NCI-H82 treated with DMSO at 0.1 percent for 48 hours (cell line): ENCODE results near the gene PNPLA4.
A peak's percentile ranks its signal among the peaks of the same experiment; 100 is the strongest.

Experiments
- DNase-seq: peaks from one replicate; lab custom pipeline; 2025; ENCODE audit not compliant: unreplicated experiment; lab: John Stamatoyannopoulos, UW

The PNPLA4 gene, protein sequence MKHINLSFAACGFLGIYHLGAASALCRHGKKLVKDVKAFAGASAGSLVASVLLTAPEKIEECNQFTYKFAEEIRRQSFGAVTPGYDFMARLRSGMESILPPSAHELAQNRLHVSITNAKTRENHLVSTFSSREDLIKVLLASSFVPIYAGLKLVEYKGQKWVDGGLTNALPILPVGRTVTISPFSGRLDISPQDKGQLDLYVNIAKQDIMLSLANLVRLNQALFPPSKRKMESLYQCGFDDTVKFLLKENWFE

DNA sequence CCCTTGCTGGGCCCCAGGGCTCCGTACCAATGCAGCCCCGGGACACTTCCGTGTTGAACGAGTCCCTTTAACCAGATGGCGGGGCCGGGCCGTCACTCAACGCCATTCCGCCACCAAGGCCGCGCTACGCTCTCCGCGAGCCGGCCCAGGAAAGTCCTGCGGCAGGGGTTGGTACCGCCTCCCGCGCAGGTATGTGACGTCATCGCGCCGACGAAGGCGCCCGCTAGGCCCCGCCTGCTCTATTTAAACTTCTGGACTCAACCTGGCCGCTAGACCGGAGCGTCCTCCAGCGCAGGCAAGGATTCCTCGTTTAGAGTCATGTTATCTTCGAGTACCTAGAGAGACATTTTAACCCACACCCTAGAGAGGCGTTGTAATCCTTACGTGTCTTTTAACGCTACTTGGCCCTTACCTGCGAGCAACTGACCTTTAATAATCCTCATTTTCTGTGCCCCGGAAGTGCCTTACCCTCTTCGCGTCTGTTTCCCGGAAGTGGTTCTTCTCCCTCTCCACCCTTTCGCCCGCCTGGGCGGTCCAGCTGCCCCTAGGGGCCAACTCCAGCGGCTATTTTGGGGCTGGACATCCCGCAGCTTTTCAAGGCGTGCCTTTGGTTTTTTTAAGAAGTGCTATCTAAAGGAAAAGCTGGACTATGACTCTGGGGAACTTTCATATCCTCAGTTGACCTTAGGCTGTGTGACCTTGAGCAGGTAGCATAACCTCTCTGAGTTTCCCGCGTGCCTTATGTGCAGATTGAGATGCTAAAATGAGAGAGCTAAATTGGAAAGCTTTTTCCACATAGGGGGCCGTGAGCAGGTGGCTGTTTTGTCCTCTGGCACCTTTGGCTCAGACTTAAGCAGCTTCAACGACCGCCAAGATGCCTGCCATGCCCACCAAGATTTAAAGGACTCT, at the start of gene PNPLA4:
PNPLA4 (minus strand) TSS at position 155 of the 909 bp plus-strand sequence. CDS start 1,294 bp downstream, outside the sequence.
- DNase-seq, result no peak

DNA sequence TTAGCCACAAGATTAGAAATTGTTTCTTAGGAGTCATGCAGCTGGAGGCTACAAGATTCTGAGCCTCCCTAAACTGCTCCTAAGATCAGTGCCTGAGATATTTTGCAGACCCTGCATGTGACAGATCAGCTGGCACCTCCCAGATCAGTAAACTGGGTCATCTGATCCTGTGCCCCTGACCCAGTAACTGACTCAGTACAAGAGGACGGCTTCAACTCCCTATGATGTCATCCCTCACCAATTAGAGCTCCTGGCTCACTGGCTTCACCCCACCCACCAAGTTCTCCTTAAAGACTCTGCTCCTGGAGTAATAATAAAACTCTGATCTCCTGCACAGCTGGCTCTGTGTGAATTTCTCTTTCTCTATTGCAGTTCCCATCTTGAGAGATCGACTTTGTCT, 45.4 kb upstream of the PNPLA4 start:
- no peak for DNase-seq

DNA sequence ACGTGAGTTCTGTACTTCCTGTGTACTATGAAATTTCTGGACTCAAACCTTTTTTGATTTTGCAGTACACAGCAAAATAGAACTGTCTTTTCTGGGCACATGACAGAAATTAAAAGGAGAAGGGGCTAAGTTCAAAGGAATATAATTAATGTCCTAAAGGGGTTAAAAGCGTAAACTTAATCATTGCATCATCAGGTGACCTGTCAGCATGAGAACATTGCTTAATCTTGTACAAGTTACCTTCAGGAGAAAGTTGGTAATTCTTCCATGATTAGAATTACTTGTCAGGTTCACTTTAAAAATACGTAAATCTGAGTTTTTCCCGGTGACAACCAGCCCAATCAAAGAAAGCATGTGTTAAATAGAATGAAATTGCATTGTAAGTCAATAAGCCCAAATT, 43.2 kb upstream of the PNPLA4 start:
- DNase-seq, result no peak

DNA sequence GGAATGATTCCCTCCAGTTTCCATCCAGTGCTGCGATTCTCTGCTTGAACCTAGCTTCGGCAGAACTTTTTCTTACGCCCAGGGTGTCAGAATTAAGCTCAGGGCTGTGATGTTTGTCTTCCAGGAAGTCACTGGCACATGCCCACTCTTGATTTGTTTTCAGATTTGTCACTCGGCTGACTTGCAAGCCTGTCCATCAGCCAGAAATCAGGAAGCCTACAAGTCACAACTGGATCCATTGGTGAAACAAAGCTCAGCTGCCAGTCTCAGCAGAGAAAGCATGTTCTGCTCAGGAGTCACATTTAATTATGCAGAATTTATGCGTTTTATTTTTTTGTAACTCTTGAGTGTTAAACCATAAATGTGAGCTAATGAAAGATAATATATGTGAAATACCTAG, 38.2 kb upstream of the PNPLA4 start:
- no peak for DNase-seq

DNA sequence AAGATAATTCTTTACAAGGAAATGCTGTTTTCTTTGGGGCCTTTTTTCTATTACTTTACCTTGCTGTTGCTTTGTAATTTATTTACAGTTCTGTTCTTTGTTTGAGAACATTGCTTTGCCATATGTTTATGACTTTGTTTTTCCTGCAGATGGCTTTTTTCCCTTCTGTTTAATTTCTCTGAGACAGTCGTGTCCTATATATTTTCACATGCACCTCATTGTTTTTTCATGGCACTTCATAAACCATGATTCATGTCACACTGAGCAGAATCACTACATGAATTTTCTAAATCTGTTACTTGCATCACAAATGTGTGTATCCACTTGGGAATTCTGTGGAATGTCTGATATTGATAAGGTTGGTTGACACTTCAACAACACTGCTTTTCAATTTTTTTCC, 33.0 kb upstream of the PNPLA4 start:
- no peak for DNase-seq

DNA sequence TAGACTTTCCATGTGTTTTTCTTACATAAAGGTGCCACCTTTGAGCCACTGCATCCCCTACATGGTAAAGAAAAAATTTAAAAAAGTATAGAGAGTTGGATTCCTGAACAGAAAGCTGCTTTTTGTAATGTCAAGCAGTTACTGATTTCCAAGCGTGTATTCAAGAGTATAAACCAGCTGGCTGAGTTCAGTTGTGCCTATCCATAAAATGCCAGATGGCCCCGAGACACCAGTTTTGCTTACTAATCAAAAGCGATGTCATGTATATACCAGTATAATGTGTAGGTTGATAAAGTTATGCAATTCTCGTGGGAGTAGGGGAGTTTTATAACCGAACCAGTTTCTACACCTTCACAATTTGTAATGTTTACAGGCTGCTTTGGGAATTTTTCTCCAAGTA, 26.2 kb upstream of the PNPLA4 start:
- peak; percentile 9 for DNase-seq

DNA sequence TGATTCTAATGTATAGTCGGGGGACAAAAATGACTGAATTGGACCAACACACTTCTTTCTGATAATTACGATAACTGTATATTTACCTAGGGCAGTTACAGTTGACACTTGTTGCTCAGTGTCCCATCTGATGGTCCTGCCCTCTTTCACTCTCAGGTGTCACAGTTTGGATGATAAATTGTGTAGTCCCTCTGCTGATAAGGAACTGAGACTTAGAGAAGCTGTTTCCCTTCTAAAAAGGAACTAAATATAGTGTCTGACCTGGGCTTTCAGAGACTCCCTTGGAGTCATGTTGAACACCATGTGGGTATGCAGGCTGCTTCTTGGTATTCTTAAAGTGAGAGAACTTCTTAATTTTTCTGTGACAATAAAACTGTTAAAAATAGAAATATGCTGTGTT, 23.7 kb upstream of the PNPLA4 start:
- no peak for DNase-seq

DNA sequence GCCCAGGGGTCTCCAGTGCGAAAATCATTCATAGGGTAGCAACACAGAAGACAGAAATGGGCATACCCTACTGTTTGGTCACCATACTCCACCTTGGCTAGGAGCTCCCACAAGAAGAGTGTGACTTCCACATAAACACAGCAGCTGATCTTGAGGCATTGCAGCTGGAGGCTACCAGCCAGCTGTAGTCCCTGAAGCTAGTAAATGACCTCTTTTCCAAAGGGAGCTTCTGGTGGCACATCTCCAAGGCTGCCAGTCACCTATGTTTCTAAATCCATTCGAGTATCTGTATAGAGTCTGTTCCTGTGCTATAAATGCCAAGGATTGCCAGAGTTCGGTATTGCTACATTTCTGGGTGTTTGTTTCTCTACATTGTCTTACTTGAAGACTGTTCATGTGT, 21.3 kb upstream of the PNPLA4 start:
- no peak for DNase-seq

DNA sequence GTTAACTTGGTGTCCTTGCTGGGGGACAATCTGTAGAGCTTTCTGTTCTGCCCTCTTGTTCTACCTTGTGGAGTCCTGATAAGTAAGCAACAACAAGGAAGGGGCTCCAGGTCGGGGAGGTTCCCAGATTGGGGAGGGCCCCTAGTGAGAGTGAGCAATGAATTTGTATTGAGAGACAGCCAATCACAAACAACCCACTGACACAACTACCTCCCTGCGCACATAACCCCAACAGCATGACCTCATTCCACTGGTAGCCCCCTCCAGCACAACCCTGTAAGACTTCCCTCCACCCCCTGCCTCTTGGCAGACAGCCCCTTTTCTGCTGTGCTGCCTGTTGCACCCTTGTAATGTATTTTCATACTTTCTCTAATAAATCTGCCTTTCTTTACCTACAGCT, 19.7 kb upstream of the PNPLA4 start:
- no peak for DNase-seq

DNA sequence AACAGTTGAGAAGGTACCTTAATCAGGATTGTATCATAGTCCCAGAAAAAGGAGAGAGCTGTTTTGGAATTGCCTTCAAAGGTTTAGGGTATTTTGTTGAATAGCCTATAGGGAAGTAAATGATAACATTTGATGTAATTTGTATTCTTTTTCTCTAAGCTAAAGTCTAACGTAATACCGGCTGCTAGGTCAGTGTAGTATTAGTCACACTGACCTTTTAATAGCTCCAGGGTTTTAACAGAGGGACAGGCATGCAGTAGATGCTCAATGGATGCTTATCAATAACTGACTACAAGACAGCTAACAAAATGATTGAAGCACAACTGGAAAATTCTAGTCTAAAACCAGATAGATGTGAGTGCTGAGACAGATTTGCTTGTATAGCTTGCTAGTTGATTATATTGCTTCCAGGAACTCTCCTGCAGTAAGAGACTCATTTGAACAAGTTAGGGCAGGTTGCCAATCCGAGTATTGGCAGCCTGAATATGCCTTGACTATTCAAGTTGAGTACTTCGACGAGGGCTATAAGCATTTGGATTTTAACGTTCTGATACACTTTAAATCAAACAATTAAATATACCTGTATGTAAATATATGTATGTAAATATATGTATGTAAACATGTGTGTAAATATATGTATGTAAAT, 16.5 kb upstream of the PNPLA4 start:
- DNase-seq, result no peak

DNA sequence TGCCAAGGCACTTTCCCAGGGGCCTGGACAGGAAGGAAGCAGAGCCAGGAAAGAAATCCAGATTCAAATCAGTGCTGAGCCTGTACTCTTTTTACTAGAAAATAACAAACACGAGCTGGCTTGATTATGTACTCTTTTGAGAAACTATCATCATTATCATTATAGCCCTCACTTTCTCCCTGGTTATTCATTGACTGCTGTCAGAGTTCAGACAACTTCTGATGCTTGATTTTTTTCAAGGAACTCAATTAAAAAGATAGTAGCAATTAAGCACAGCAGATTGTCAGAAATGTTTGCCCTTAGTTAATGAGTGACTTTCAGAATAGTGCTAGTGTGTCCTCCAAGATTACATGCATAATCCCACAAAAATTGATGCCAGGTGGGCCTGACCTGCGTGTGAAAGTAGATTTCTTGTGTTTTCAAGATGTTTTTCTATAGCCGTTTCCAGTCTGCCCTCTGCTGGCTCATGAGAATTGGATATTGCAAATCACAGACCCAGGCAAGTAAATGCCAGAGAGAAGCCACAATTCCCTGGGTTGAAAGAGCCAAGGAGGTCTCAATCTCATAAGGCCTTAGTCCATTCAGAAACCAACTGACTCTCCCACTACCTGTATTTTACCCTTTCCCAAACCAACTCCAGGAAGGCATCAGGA, 14.3 kb upstream of the PNPLA4 start:
- DNase-seq, result peak; percentile 9

DNA sequence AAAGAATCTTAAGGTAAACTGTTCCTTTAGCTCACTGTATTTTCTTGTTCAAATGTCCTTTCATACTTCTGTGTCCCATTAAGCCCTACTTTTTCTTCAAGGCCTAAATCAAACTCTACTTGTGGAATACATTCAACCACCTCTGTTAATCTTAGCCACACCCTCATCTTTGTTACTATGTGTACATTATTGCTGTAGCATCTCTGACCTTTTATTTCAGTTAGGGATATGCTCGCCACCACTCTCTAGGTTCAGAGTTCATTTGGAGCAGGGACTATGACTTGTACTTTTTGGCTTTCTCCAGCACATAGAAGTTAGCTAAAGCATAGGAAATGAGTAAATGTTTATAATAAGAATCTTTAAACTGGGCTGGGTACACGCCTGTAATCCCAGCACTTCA, 6.8 kb upstream of the PNPLA4 start:
- DNase-seq, result no peak

DNA sequence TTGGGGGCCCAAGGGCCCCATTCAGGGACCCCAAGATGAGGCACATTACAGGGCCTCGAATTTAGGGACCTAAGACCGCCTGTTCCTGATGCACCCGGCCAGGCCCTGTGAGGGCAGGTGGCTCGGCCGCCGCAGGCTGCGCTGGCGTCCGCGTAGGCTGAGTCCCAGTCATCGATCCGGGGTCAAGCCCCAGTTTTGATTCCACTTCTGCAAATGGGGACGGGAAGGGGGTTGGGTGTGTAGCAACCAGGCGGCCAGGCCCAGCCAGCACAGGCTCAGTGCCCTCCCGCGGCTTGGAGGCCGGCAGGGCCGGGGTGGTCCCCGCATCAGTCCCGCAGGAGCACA, 327 bp downstream of the PNPLA4 start:
- DNase-seq, result no peak

DNA sequence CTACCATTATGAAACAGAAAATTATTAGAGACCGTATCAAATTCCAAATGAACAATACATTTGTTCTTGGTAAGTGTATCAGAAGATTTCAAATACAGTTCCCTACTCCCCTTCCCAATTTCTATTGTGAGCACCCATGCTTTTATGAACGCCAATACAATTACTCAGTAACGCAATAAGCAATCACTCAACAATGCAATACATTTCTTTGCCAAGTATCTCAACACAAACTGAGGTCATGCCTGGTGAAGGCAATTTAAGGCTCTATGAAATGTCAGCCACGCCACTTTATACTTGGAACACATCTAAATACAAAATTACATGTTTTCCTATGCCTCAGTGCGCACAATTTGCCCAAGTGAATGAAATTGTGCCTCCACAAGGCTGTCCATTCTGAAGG, 712 bp downstream of the PNPLA4 start:
- DNase-seq, result no peak

DNA sequence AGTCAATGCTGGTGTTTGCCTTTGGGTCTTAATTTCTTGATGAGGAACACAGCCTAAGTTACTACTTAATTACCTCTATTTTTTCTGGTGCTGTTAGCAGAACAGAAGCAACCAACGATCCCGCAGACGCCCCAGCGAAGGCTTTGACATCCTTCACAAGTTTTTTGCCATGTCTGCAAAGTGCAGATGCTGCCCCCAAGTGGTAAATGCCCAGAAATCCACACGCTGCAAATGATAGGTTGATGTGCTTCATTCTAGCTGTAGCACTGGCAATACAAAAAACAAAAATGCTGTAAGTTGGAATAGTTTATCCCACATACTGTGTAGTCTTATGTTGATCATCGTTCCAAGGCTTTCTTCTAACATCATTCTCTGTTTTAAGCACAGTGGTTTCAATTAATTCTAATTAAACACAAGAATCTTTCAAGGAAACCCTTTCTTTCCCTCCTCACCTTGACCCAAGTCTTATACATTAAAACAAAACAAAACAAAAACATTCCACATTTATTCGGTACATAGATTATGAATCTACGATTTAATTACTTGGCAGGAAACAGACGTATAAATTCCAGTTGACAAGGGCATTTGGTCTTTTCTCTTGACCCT, 1.2 kb downstream of the PNPLA4 start:
- DNase-seq, result peak; percentile 23

DNA sequence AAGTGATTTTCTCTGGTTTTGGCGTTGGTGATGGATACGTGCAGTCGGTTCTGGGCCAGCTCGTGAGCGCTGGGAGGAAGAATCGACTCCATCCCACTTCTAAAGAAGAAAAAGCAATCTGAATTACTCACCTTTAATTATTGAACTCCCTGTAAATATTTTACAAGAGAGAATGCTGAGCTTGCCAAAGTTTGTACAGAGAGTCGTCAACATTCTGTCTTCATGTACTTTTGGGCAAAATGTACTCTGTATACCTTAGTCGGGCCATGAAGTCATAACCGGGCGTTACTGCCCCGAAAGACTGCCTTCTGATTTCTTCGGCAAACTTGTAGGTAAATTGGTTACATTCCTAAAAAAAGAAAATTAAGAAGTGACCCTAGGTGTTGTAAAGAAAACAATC, 5.5 kb downstream of the PNPLA4 start:
- DNase-seq, result no peak

DNA sequence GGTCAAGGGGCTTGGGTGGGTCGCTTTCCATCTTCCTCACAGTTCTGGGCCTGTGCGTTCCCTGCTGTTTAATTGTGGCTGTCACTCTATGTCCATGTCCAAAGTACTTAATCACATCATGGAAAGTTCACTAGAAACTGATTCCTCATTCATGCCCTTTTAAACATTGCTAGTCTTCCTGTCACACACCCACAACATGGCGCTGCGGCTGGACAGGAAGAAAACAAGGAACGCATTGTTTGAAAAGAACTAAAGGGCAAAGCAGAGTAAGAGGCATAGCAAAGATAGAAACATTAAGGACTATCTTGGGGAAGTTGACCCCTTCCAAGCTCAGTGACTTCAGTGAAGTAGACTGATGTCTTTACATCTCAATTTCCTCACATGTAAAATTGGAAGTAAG, 18.4 kb downstream of the PNPLA4 start:
- no peak for DNase-seq

DNA sequence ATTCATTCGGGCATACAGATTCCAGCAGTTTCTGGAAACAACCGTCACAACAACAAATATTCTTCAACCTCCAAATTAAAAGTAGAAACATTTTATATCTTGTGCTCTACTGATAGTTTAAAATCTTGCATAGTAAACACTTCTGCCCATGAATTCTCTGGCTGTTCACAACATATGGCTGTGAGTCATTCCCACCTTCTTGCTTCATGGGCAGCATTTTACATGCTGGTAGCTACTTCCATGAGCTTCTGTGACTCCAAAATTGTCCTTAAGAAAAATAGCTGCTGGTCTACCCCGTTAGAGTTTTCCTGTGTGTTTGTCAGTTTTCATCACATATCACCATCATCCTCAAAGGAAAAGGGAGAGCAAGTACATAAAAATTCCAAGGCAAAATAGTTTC, 22.7 kb downstream of the PNPLA4 start:
- DNase-seq, result no peak

DNA sequence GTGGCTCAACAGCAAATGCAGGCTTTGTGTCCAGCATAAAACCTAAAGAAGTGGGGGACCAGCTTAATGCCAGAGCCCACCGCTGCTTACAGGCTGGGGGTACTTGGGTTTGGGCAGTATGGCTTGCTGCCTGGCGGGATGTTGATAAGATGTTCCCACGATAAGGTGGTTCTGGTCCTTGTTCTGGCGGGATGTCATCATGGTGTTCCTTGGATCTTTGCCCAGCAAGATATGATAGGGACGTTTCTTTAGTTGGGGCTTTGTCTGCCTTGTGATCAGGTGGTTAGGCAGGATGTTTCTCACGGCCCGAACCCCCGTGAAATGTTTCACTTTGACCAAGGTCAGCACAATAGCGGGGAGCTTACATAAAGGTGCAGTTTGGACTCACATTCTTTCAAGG, 35.3 kb downstream of the PNPLA4 start:
- no peak for DNase-seq

DNA sequence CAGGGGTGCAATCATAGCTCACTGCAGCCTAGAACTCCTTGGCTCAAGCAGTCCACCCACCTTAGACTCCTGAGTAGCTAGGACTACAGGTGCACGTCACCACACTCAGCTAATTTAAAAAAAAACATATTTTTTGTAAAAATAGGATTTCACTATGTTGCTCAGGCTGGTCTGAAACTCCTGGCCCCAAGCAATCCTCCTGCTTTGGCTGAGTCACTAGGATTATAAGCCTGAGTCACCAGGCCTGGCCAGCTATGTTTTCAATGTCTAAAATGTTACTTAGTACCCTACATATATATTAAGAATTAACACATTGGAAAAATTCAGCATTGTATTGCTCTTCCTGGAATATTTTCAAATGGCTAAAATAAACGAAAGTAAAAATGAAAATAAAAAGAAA, 37.5 kb downstream of the PNPLA4 start:
- no peak for DNase-seq

DNA sequence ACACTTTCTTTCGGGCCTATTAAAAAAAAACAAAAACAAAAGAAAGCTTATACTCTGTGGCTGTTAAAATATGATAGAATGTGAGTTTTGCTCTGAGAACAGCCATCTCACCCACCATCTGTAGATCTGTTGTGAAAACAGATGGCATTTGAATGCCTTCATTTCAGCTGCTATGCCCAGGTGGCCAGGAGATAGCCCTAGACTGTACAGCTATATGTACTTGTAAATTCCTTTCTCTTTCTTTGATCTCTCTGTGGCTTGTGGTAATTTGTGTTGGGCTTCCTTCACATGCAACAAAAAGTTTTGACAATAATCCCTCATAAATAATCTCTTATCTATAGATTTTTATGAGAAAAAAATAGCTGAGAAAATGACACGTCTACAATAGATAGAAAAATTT, 38.1 kb downstream of the PNPLA4 start:
- no peak for DNase-seq
